Tibial nerve (tissue), 4 donors: ENCODE results near the gene C12orf50.

Experiments used
- CTCF ChIP-seq, 5 experiments: fragments of 200-600 bp in 3 of 5; fragments of 450-650 bp in 2 of 5; sonication (generic) in 3 of 5; IDR thresholded peaks; one replicate each; pipeline ENCODE4 v1.5.1; 2016 to 2019; ENCODE audit warnings: antibody characterized with exemption in 5 of 5, mild to moderate bottlenecking in 3 of 5, moderate library complexity in 2 of 5
- EP300 ChIP-seq, 2 donors: sonication (generic); formaldehyde crosslinking; IDR thresholded peaks; one replicate each; pipeline ENCODE4 v1.6.1; 2017; ENCODE audit warnings: antibody characterized with exemption in 2 of 2, mild to moderate bottlenecking in 1 of 2
- POLR2A ChIP-seq, 2 donors: fragments of 450-650 bp; IDR thresholded peaks; one replicate each; pipeline ENCODE4 v1.6.1; 2017; ENCODE audit warnings: antibody characterized with exemption in 2 of 2, mild to moderate bottlenecking in 2 of 2, moderate library complexity in 2 of 2

GRCh38 chr12:87988534-87988933 is 40.7 kb downstream of the C12orf50 start:
- no peak for TF ChIP-seq CTCF (IDR thresholded peaks at IDR 0.05)
- TF ChIP-seq POLR2A (IDR thresholded peaks at IDR 0.05) = no peak
- no peak for TF ChIP-seq EP300 (IDR thresholded peaks at IDR 0.05)
